ENCODE measurements around the gene GTF2H1.
"Not testable (repeated sequence)": the region's sequence is repeated elsewhere in the genome, so short reads cannot be mapped to it uniquely, and the experiment has no call there.

The GTF2H1 gene

DNA sequence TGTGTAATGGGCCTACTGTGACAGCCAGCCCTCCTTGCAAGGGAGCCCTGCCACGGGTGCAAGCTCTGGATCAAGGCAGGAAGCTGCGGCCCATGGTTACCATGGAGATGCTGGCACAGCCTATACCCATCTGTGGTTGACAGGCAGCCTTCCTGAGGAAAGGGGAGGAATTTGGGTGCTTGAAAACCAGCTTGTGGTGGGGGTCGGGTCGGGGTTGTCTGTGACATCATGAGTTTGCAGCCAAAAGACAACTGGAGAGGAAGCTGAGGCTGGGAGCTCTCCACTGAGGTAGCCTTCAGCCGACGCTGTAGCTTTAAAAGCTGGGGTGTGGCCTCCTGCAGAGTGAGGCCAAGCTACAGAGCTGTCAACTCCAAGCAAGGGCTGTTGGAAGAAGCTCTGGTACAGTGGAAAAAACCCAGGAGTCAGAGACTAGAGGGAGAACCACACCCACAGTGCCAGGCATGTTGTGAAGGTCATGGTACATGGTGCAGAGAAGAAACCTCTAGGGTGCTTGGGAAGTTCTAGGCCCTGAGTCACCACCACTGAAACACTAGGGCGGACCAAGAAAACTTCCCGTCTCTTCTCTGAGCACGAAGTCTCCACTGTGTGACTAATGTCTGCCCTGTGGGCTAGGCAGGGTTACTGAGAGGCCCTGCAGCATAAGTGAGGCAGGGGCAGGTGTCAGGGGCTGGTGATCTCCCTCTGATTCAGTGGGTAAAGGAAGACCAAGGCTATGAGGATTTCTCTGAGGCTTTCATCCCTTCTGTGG is 61.2 kb downstream of the GTF2H1 start:
- peak; percentile 96 for DNase-seq

DNA sequence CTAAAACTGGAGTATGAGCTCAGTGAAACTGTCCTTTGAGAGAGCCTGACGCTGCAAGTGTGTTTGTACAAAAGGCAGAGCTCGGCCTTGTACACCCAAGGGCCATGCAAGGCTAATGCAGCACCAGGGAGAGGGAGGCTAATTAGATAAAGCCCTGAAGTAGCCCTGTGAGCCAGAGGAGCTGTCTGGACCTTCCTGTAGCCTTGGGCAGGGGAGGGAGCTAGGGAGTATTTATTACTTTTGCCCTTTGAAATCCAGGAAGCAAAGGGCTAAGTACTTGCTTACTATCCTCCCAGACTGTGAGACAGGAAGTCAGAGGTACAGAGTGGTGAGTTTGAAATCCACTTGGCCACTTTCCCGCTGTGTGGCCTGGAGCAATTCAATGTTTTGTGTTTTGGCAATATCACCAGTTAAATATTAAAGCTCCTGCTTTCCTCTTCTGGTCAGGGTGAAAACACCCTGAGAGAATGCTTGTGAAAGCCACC is 61.8 kb downstream of the GTF2H1 start:
- peak; percentile 75 for DNase-seq

DNA sequence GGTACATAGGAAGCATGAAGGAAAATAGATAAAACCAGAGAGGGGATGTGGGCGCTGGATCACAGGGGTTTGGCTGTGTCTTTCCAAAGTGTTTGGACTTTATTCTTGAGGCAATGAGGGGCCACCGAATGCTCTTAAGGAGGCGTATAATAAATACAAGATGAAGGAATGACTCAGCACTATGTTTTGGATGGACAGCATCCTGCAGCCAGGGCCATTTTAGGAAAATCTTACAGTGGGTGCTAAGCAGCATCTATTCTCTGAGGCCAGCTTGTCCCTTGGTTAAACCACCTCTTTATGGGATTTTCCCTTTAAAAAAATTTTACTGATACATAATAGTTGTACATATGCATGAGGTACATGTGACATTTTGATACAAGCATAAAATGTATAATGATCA is 67.7 kb downstream of the GTF2H1 start:
- no peak for DNase-seq

DNA sequence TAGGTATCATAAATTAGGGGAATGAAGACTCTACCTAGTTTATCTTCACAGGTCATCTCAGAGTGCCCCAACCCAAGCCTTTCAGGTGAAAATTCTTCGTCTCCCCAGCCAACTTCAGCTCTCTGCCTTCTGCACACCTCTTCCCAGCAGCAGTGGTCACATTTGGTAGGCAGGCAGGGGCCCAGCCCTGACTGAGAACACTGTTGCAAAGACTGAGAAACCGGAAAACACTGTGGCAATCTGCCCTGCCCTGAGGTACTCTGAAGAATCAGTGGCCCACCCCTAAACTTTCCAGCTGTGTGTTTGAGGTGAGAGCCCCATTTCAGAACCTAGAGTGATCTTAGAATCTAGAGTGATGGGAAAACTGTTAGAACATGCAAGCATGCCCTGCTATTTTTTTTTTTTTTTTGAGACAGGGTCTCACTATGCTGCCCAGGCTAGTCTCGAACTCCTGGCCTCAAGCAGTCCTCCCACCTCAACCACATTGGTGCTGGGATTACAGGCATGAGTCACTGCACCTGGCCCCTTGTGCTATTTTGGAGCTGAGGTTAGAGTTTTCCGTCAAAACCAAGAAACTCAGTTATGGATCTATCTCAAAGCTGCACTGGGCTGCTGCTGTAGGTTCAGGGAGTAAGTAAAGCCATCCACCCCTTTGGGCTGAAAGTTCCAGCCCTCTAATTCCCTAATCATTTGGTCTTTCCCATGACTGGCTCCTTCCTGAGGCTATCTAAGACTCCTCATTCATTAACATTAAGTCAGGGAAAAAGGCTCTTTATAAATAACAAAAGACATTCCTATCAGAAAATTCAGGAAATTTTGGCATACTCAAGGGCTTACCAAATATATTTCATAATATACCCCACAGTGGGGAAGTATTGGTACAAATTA is 70.3 kb downstream of the GTF2H1 start:
- peak; percentile 18 for DNase-seq

DNA sequence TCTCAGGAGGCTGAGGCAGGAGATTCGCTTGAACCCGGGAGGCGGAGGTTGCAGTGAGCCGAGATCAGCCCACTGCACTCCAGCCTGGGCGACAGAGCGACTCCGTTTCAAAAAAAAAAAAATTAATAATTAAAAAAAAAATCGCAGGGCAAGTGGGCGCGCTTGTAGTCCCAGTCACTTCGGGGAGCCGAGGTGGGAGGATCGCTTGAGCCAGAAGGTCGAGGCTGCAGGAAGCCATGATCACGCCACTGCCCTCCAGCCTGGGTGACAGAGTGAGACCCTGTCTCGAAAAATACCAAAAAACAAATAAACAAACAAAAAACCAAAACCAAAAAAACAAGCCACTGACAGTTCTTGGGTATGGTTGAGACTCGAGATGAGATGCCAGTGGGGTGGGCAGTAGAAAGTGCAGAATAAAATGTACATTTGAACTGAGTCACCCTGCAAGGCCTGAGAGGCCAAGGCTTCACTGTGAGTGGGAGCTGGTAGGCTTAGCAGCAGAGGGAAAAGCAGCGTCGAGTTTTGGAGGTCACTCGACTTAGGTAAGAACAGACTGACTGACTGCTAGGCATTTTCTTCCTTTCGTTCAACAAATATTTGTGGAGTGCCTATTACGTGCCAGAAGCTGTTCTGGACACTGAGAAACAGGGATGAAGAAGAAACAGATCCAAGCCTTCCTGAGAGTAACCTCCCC is 71.4 kb downstream of the GTF2H1 start:
- no peak for DNase-seq

DNA sequence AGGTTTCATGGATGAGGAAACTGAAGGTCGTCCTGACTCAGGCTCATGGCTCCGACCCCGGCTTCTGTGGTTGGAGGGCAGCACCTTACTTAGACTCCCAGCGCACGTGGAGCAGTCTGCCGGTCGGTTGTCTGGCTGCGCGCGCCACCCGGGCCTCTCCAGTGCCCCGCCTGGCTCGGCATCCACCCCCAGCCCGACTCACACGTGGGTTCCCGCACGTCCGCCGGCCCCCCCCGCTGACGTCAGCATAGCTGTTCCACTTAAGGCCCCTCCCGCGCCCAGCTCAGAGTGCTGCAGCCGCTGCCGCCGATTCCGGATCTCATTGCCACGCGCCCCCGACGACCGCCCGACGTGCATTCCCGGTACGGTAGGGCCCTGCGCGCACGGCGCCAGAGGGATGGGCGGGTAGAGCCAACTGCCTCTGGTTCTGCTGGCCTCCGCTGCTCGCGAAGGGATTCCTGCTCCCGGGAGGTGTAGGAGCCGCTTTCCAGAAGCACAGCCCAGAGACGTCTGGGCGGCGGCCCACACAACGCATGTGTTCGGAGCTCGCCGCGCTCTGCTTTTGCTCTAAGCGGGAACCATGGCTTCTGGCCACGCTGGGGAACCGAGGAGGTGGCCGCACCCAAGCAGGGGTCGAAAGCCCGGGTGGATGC is 72.0 kb downstream of the GTF2H1 start, which contains the start of gene LDHA:
Gene LDHA (plus strand): TSS at position 289 of the 653 bp plus-strand sequence. CDS start 2,280 bp downstream, outside the sequence.
- DNase-seq = peak; percentile 97

DNA sequence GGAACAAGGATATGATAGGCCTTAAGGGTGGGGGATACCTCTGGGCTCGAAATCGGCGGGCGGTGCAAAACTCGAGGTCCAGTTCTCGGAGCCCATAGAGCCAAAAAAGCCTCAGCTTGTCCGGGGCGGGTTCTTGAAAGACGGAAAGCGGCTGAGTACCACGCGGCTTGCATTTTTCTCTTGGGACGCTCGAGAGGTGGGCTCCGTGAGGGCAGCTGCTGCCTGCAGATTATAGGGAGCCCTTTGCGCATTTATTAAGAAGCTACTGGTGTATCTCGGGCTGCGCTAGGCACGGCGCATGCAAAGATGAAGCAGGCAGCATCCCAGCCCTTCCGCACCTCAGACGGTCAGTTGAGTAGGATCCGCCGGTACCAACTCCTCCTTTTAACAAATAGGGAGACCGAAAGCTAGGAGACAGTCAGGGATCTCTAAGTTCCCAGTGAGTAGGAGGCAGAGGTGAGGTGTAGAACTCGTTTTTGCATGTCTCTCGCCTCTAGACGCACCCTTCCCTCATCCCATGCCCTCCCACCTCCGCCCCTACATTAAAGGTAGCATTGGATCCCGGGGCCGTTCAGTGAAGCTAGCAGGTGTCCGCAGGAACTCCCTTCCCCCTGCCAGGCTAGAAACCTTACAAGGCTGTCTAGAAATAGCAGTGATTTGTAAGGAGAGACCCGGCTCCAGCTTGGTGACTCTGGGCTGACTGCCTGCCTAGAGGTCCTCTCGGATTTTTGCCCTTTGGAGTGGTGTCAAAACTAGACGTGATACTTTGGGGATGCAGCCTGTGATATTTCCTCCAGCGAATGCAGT is 72.8 kb downstream of the GTF2H1 start:
- DNase-seq = peak; percentile 6

DNA sequence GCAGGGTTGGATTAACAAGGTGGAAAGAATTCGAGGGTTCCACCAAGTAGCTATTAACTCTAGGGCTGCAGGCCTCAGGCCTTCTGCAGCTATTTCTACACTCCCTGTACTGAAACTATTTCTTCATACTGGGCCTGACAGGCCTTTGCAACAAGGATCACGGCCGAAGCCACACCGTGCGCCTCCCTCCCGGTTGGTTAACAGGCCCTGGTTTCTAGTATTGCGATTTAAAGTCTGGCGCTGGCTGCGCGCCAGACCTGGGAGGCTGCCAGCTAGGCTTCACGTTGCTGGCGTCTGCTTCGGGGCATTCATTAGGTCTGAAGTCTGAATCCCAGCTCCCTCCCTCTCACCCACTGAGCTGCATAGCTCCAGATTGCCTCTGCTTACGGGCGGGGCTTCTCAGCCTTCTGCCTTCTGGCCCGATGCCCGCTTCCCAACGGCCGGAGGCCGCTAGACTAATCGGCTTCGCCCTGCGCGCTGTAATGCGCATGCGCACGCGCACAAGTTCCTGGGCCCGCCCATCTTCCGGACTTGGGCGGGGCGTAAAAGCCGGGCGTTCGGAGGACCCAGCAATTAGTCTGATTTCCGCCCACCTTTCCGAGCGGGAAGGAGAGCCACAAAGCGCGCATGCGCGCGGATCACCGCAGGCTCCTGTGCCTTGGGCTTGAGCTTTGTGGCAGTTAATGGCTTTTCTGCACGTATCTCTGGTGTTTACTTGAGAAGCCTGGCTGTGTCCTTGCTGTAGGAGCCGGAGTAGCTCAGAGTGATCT is 73.6 kb downstream of the GTF2H1 start:
- peak; percentile 99 for DNase-seq

DNA sequence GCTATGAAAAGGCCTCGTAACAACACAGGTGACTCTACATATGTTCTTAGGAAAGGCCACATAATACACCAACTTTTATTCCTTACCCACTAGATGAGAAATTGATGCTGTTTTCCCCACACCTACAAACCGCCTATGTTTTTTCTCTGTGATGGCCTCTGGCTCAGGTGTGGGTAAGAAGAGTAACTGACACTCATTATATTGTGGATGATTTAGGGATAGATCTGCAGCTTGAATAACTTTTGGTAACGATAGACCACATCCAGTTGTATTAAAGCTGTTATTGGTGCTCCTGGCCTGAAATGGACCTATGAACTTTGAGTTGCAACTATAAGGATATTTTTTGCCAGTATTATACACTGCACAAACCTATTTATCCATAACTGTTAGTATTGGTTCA is 75.6 kb downstream of the GTF2H1 start:
- no peak for DNase-seq

DNA sequence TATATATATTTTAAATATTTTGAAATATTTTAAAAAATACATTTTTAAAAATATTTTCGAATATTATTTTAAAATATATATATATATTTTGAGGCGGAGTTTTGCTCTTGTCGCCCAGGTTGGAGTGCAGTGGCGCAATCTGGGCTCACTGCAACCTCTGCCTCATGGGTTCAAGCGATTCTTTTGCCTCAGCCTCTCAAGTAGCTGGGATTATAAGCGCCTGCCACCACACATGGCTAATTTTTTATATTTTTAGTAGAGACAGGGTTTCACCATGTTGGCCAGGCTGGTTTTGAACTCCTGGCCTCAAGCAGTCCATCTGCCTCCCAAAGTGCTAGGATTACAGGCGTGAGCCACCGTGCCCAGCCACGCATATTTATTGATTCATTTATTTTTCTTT is 78.7 kb downstream of the GTF2H1 start:
- not testable (repeated sequence) for DNase-seq

DNA sequence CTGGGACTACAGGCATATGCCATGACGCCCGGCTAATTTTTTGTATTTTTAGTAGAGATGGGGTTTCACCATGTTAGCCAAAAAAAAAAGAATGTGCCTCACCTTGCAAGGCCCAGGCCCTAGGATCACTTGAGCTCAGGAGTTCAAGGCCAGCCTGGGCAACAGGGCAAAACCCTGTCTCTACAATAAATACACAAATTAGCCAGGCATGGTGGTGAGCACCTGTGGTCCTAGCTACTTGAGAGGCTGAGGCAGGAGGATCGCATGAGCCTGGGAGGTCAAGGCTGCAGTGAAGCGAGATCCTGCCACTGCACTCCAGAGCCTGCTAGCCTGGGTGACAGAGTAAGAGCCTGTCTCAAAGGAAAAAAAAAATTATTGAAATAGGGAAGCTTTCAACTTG is 81.7 kb downstream of the GTF2H1 start:
- DNase-seq = no peak

DNA sequence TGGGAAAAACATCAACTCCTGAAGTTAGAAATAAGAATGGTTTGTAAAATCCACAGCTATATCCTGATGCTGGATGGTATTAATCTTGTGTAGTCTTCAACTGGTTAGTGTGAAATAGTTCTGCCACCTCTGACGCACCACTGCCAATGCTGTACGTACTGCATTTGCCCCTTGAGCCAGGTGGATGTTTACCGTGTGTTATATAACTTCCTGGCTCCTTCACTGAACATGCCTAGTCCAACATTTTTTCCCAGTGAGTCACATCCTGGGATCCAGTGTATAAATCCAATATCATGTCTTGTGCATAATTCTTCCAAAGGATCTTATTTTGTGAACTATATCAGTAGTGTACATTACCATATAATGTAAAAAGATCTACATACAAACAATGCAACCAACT is 85.0 kb downstream of the GTF2H1 start:
- DNase-seq = peak; percentile 57

DNA sequence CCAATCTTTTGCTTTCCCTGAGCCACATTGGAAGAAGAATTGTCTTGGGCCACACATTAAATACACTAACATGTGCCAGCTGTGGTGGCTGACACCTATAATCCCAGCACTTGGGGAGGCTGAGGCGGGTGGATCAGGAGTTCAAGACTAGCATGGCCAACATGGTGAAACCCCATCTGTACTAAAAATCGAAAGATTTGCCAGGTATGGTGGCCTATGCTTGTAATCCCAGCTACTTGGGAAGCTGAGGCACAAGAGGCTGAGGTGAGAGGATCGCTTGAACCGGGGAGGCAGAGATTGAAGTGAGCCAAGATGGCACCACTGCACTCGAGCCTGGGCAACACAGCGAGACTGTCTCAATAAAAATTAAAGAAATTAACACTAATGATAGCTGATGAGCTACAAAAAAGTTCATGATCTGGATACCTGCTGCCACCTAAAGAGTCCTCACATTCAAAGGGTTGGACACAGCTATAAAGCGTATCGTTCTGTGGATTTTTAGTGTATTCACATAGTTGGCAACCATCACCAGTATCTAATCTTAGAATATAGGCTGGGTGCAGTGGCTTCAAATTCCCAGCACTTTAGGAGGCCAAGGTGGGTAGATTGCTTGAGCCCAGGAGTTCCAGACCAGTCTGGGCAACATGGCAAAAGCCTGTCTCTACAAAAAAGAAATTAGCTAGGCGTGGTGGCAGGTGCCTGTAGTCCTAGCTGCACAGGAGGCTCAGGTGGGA is 86.4 kb downstream of the GTF2H1 start:
- DNase-seq = peak; percentile 33

DNA sequence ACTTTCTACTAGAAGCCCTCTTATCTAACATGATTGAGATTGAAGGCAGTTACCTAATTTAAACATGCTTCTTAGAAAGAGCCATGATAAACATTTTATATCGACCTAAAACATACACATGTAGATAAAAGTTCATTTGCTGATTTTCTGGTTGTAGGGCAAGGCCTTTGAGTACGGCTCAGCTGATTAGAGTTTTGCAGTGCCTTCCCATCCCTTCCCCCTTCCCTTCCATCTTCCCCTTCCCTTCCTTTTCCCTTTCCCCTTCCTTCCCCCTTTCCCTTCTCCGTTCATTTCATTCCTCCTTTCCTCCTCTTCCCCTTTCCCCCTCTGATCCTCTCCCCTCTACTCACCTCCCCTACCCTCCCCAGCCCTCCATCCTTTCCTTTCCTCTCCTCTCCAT is 94.1 kb downstream of the GTF2H1 start:
- no peak for DNase-seq

Data from fibroblast of skin of right biceps (primary cell).